HCT116 (cell line): ENCODE measurements around the gene CLEC16A.

ENCODE experiments used
- ATF3 ChIP-seq: IDR thresholded peaks from 2 replicates; pipeline ENCODE4 v1.6.1; 2012
- CTCF ChIP-seq, 3 experiments: fragments of 200-600 bp in 1 of 3; sonication (generic) in 1 of 3; IDR thresholded peaks in 2 of 3; conservative IDR thresholded peaks in 1 of 3; 2 replicates each; pipeline ENCODE4 v1.5.1; 2012 to 2017; ENCODE audit warnings: low read depth in 2 of 3, low read length in 2 of 3, antibody characterized with exemption in 1 of 3, borderline replicate concordance in 1 of 3, control low read depth in 1 of 3, mild to moderate bottlenecking in 1 of 3, mixed read lengths in 1 of 3, mixed run types in 1 of 3, moderate library complexity in 1 of 3; ENCODE audit not compliant: insufficient read depth in 1 of 3
- EGR1 ChIP-seq: IDR thresholded peaks from 2 replicates; pipeline ENCODE4 v1.6.1; 2012; ENCODE audit warnings: low read depth
- ELF1 ChIP-seq: IDR thresholded peaks from 2 replicates; pipeline ENCODE4 v1.6.1; 2012; ENCODE audit warnings: low read depth, borderline replicate concordance
- EZH2 ChIP-seq: fragments of 200-600 bp; sonication (generic); IDR thresholded peaks from 2 replicates; pipeline ENCODE4 v1.6.1; 2017; ENCODE audit warnings: antibody characterized with exemption, mixed run types
- EZH2phosphoT487 ChIP-seq: fragments of 200-600 bp; IDR thresholded peaks from 2 replicates; pipeline ENCODE4 v1.6.1; 2018; ENCODE audit warnings: antibody characterized with exemption, borderline replicate concordance
- JUND ChIP-seq: IDR thresholded peaks from 2 replicates; pipeline ENCODE4 v1.6.1; 2012
- POLR2A ChIP-seq: IDR thresholded peaks from 2 replicates; pipeline ENCODE4 v1.7.0; 2011; ENCODE audit warnings: borderline replicate concordance; ENCODE audit not compliant: insufficient read depth, insufficient read length; ENCODE audit errors: extremely low read depth
- REST ChIP-seq: IDR thresholded peaks from 2 replicates; pipeline ENCODE4 v1.6.1; 2012; ENCODE audit warnings: low read depth
- SRF ChIP-seq: IDR thresholded peaks from 2 replicates; pipeline ENCODE4 v1.6.1; 2012; ENCODE audit warnings: low read depth
- TCF7L2 ChIP-seq: IDR thresholded peaks from 2 replicates; pipeline ENCODE4 v1.7.0; 2011; ENCODE audit warnings: borderline replicate concordance, inconsistent platforms; ENCODE audit not compliant: insufficient read depth, insufficient read length; ENCODE audit errors: extremely low read depth
- ZBTB33 ChIP-seq: IDR thresholded peaks from 2 replicates; pipeline ENCODE4 v1.6.1; 2011; ENCODE audit warnings: mild to moderate bottlenecking, low read length, moderate library complexity; ENCODE audit not compliant: insufficient replicate concordance; ENCODE audit errors: extremely low read depth
- ZFX ChIP-seq: fragments of 450-650 bp; IDR thresholded peaks from 2 replicates; pipeline ENCODE4 v1.6.1; 2017
- ZNF274 ChIP-seq: fragments of 200-500 bp; sonication (Bioruptor generic); IDR thresholded peaks from 2 replicates; pipeline ENCODE4 v1.6.1; 2014; ENCODE audit warnings: mild to moderate bottlenecking, low read depth, low read length, inconsistent platforms

- no peak for TF ChIP-seq EGR1
- no peak for TF ChIP-seq ATF3
- TF ChIP-seq ELF1, result no peak
- no peak for TF ChIP-seq EZH2phosphoT487
- TF ChIP-seq SRF, result no peak
- no peak for TF ChIP-seq CTCF (IDR thresholded peaks at IDR 0.05 in 2 of 3, conservative IDR thresholded peaks at IDR 0.05 in 1 of 3; ENCODE audit: borderline replicate concordance in 1 of 3, insufficient read depth in 1 of 3, low read depth in 2 of 3, low read length in 2 of 3)
- TF ChIP-seq POLR2A, result no peak
- TF ChIP-seq ZNF274, result no peak
- no peak for TF ChIP-seq ZBTB33
- no peak for TF ChIP-seq JUND
- TF ChIP-seq EZH2, result no peak
- no peak for TF ChIP-seq TCF7L2
- no peak for TF ChIP-seq REST
- TF ChIP-seq ZFX, result no peak
Observed at GRCh38 chr16:11075163-11075562, 130.8 kb downstream of the CLEC16A start.
